HCT116 (cell line): Measurements from ENCODE around the gene ATG9A. TPM values are rescaled to one million over a fixed set of nuclear protein-coding genes. Genes with fewer than 3 reads are reported as not detected.

Experiments
- ATAC-seq: fragments of 200-7000 bp; cut with Tn5 transposase; 2 replicates; pipeline ENCODE4 v1.9.1; 2020; ENCODE audit warnings: mild to moderate bottlenecking, moderate library complexity
- BruUV-seq: library from RNA; stranded (reverse); fragments of 400-500 nt; replicated peaks from 2 replicates; lab custom pipeline; 2021; lab: Mats Ljungman, UMichigan
- CTCF ChIA-PET: fragments of 300-600 bp; sonication (Branson Sonifier 250); formaldehyde crosslinking; loops from one replicate; lab custom pipeline; 2021; ENCODE audit warnings: antibody characterized with exemption; lab: Charles Lee
- POLR2A ChIA-PET: fragments of 300-600, 350-600 bp; sonication (Branson Sonifier 250); formaldehyde crosslinking; loops from one replicate; lab custom pipeline; 2021; ENCODE audit warnings: antibody characterized with exemption; lab: Charles Lee
- RAD21 ChIA-PET, 2 experiments: fragments of 300-600 bp; sonication (Branson Sonifier 250); formaldehyde crosslinking; loops; one replicate each; lab custom pipeline; 2023; ENCODE audit warnings: low total read pairs in 2 of 2; ENCODE audit not compliant: uncharacterized antibody in 2 of 2, unreplicated experiment in 2 of 2, low non-redundant PET in 1 of 2; lab: Charles Lee
- DNase-seq: peaks from one replicate; pipeline ENCODE4 v3.0.0-alpha.2; 2010; ENCODE audit warnings: low read depth, low spot score
- H2AFZ ChIP-seq: fragments of 200-600 bp; shearing (Covaris generic), sonication (generic); 2 replicates; pipeline ENCODE4 v1.6.1; 2017; ENCODE audit warnings: low read depth, mixed run types, mixed read lengths, antibody characterized with exemption, low read length; ENCODE audit not compliant: poor library complexity, severe bottlenecking
- H3K27ac ChIP-seq: 2 replicates; pipeline ENCODE4 v1.5.1; 2012; ENCODE audit warnings: low read depth, low read length
- H3K27me3 ChIP-seq: fragments of 200-600 bp; sonication (generic); 2 replicates; pipeline ENCODE4 v1.6.1; 2016; ENCODE audit warnings: mixed run types, low read length, mixed read lengths; ENCODE audit not compliant: insufficient read depth
- H3K36me3 ChIP-seq, 2 experiments: fragments of 200-500 bp in 1 of 2; fragments of 200-600 bp in 1 of 2; sonication (Bioruptor generic) in 1 of 2; sonication (generic) in 1 of 2; 2 replicates each; pipeline versions ENCODE4 v1.5.1 to v1.6.1; 2014 to 2016; ENCODE audit warnings: low read length in 2 of 2, inconsistent platforms in 1 of 2, mixed read lengths in 1 of 2, mixed run types in 1 of 2; ENCODE audit not compliant: insufficient read depth in 2 of 2, control insufficient read depth in 1 of 2
- H3K4me1 ChIP-seq, 2 experiments: fragments of 200-600 bp in 1 of 2; sonication (generic) in 1 of 2; 2 replicates each; pipeline versions ENCODE4 v1.5.1 to v1.6.1; 2012 to 2017; ENCODE audit warnings: low read length in 2 of 2, inconsistent platforms in 1 of 2, mild to moderate bottlenecking in 1 of 2, mixed read lengths in 1 of 2, mixed run types in 1 of 2, moderate library complexity in 1 of 2; ENCODE audit not compliant: insufficient read depth in 2 of 2, control insufficient read depth in 1 of 2
- H3K4me2 ChIP-seq: fragments of 200-600 bp; sonication (generic); 2 replicates; pipeline ENCODE4 v1.6.1; 2017; ENCODE audit warnings: mixed run types, low read length, mixed read lengths
- H3K4me3 ChIP-seq, 2 experiments: fragments of 200-600 bp in 1 of 2; sonication (generic) in 1 of 2; replicated peaks in 1 of 2; 2 replicates each; pipeline ENCODE4 v1.5.1; 2011 to 2016; ENCODE audit warnings: low read length in 2 of 2, control low read depth in 1 of 2, low read depth in 1 of 2, mild to moderate bottlenecking in 1 of 2, mixed read lengths in 1 of 2, mixed run types in 1 of 2
- H3K79me2 ChIP-seq: fragments of 200-600 bp; sonication (generic); 2 replicates; pipeline ENCODE4 v1.6.1; 2017; ENCODE audit warnings: mild to moderate bottlenecking, mixed run types, low read length, moderate library complexity, mixed read lengths; ENCODE audit not compliant: insufficient read depth
- H3K9ac ChIP-seq: fragments of 200-600 bp; sonication (generic); 2 replicates; pipeline ENCODE4 v1.6.1; 2016; ENCODE audit warnings: low read length, mixed read lengths
- H3K9me2 ChIP-seq: fragments of 200-600 bp; sonication (generic), shearing (Covaris generic); 2 replicates; pipeline ENCODE4 v1.6.1; 2017; ENCODE audit warnings: mixed run types, mild to moderate bottlenecking, moderate library complexity; ENCODE audit not compliant: insufficient read depth
- H3K9me3 ChIP-seq, 2 experiments: fragments of 200-500 bp in 1 of 2; fragments of 200-600 bp in 1 of 2; sonication (Bioruptor generic) in 1 of 2; sonication (generic) in 1 of 2; 2 replicates each; pipeline ENCODE4 v1.6.1; 2014 to 2017; ENCODE audit warnings: low read length in 2 of 2, mixed read lengths in 2 of 2, inconsistent platforms in 1 of 2, low read depth in 1 of 2, mild to moderate bottlenecking in 1 of 2, mixed run types in 1 of 2, moderate library complexity in 1 of 2; ENCODE audit not compliant: control insufficient read depth in 1 of 2, insufficient read depth in 1 of 2
- H4K20me1 ChIP-seq: fragments of 200-600 bp; sonication (generic), shearing (Covaris generic); 2 replicates; pipeline ENCODE4 v1.6.1; 2017; ENCODE audit warnings: mixed run types, mild to moderate bottlenecking, moderate library complexity; ENCODE audit not compliant: insufficient read depth
- ATF3 ChIP-seq: IDR thresholded peaks from 2 replicates; pipeline ENCODE4 v1.6.1; 2012
- CTCF ChIP-seq, 3 experiments: fragments of 200-600 bp in 1 of 3; sonication (generic) in 1 of 3; IDR thresholded peaks in 2 of 3; conservative IDR thresholded peaks in 1 of 3; 2 replicates each; pipeline ENCODE4 v1.5.1; 2012 to 2017; ENCODE audit warnings: low read depth in 2 of 3, low read length in 2 of 3, antibody characterized with exemption in 1 of 3, borderline replicate concordance in 1 of 3, control low read depth in 1 of 3, mild to moderate bottlenecking in 1 of 3, mixed read lengths in 1 of 3, mixed run types in 1 of 3, moderate library complexity in 1 of 3; ENCODE audit not compliant: insufficient read depth in 1 of 3
- EZH2 ChIP-seq: fragments of 200-600 bp; sonication (generic); IDR thresholded peaks from 2 replicates; pipeline ENCODE4 v1.6.1; 2017; ENCODE audit warnings: antibody characterized with exemption, mixed run types
- FOSL1 ChIP-seq: IDR thresholded peaks from 2 replicates; pipeline ENCODE4 v1.6.1; 2012; ENCODE audit warnings: low read depth
- JUND ChIP-seq: IDR thresholded peaks from 2 replicates; pipeline ENCODE4 v1.6.1; 2012
- POLR2A ChIP-seq: IDR thresholded peaks from 2 replicates; pipeline ENCODE4 v1.7.0; 2011; ENCODE audit warnings: borderline replicate concordance; ENCODE audit not compliant: insufficient read depth, insufficient read length; ENCODE audit errors: extremely low read depth
- POLR2AphosphoS5 ChIP-seq: IDR thresholded peaks from 2 replicates; pipeline ENCODE4 v1.6.1; 2011; ENCODE audit warnings: mild to moderate bottlenecking, low read depth, low read length, moderate library complexity
- TCF7L2 ChIP-seq: IDR thresholded peaks from 2 replicates; pipeline ENCODE4 v1.7.0; 2011; ENCODE audit warnings: borderline replicate concordance, inconsistent platforms; ENCODE audit not compliant: insufficient read depth, insufficient read length; ENCODE audit errors: extremely low read depth
- YY1 ChIP-seq: IDR thresholded peaks from 2 replicates; pipeline ENCODE4 v1.6.1; 2011; ENCODE audit warnings: low read length, low read depth, moderate library complexity, mild to moderate bottlenecking; ENCODE audit not compliant: insufficient replicate concordance; ENCODE audit errors: extremely low read depth
- intact Hi-C: fragments of 100-400 bp; cut with micrococcal nuclease; formaldehyde crosslinking; loops from 2 replicates; pipeline ENCODE4 v1.10.0; 2022
- total RNA-seq: library from RNA; stranded (reverse); gene quantifications from one replicate; pipeline ENCODE4 v1.2.1, GENCODE V29; 2021; ENCODE audit not compliant: unreplicated experiment

ATG9A gene
- total RNA-seq, 1 experiment from 2014 or later: 51.8 TPM

DNA sequence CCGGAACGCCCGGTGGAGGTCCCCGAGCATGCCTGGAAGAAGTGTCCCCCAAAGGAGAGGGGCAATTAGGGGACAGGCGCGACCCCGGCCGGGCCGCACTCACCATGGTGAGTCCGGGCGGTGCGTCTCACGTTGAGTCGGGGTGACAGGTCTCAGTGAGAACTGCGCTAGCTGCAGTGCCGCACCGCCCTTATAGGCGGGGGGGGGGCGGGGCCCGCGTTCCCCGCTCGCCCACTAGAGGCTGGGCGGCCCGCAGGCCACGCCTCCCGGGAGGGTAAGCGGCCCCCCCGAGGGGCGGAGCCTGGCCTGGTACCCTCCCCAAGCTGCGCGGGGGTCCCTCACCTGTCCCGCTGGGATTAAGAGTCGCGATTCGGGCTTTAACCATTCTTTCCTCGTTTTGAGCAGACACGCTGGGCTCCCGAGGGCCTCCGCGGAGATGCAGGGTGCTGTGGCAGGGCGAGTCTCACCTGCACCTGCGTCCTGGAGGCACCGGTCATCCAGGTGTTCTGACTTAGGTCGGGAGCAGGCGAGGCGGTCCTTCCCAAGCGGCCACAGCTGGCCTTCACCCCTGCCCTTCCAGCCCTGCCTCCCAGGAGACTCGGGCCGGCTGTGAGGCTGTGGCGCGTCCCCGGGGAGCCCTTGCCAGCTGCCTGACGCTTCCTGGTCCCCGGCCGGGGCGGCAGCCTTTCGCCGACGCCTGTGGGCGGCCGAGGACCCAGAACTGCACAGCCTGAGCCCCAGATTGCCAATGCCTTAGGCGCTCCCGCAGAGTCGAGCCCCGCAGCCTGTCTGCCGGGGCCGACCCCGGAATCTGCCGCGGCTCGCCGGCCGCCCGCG, 24.5 kb upstream of the ATG9A start, which contains the start of gene TUBA4A:
TUBA4A (minus strand) TSS at position 166 of the 837 bp plus-strand sequence; CDS start at position 106, 60 bp downstream.
- H3K4me1 ChIP-seq: peaks cover 25 to 52% of the 10 kb centered on the region in 2 experiments
- intact Hi-C loops: loop anchor here (2.0 kb wide), 1 partner anchor 41 kb away; no protein-coding TSS in a partner anchor
- RAD21 ChIA-PET: interaction anchor here in 1 of 2 experiments (0.6 kb wide), 1 partner anchor 41 kb away, joined by 3 read pairs; no protein-coding TSS in a partner anchor
- no peaks in the 10 kb centered on the region for H3K9me3 ChIP-seq
- DNase-seq (peak; percentile 49), ATAC-seq (peak; percentile 87)
- no peak for TF ChIP-seq EZH2
- no peak for TF ChIP-seq ATF3
- no peak for TF ChIP-seq FOSL1
- TF ChIP-seq POLR2AphosphoS5: peak; percentile 98
- no peak for TF ChIP-seq CTCF (IDR thresholded peaks at IDR 0.05 in 2 of 3, conservative IDR thresholded peaks at IDR 0.05 in 1 of 3; ENCODE audit: borderline replicate concordance in 1 of 3, insufficient read depth in 1 of 3, low read depth in 2 of 3, low read length in 2 of 3)
- no peak for TF ChIP-seq JUND
- TF ChIP-seq TCF7L2: no peak
- TF ChIP-seq POLR2A: peak; percentile 96
- peak; percentile 16 for TF ChIP-seq YY1
- H3K27ac ChIP-seq: peak within 1 kb of the TSS; percentile 55
- CTCF ChIA-PET: interaction anchor here (0.9 to 1.9 kb wide), 2 partner anchors 23 to 25 kb away, joined by 3 to 6 read pairs; partner anchors contain the start of gene DNAJB2
- peaks cover 5% of the 10 kb centered on the region; the same call in 1 of the 2 replicates for H3K27me3 ChIP-seq
- peak within 1 kb of the TSS; percentile 69 to 84 for H3K4me3 ChIP-seq
- peak within 1 kb of the TSS; percentile 97 for H3K4me2 ChIP-seq
- POLR2A ChIA-PET: interaction anchor here (0.9 to 1.8 kb wide), 4 partner anchors 9 to 41 kb away, joined by 3 to 7 read pairs (median 6); partner anchors contain the start of genes DNAJB2, GLB1L and STK16
- H3K36me3 ChIP-seq: peaks cover 0 to 3% of the 10 kb centered on the region in 2 experiments; a peak in 1 of 4 replicates
- H3K9me2 ChIP-seq: no peaks in the 10 kb centered on the region
- peak within 1 kb of the TSS; percentile 77 for H3K9ac ChIP-seq
- peak within 1 kb of the TSS; percentile 74 for H2AFZ ChIP-seq
- BruUV-seq: no TSS peak
- peaks cover 20% of the 10 kb centered on the region; the same call in 1 of the 2 replicates for H3K79me2 ChIP-seq
- H4K20me1 ChIP-seq: no peaks in the 10 kb centered on the region
